Measurements from ENCODE around the gene NF1. TPM values are rescaled to one million over a fixed set of nuclear protein-coding genes. Genes with fewer than 3 reads are reported as not detected.

Gene NF1
- total RNA-seq, 1 donor from 2014 or later: 66.7 TPM

DNA sequence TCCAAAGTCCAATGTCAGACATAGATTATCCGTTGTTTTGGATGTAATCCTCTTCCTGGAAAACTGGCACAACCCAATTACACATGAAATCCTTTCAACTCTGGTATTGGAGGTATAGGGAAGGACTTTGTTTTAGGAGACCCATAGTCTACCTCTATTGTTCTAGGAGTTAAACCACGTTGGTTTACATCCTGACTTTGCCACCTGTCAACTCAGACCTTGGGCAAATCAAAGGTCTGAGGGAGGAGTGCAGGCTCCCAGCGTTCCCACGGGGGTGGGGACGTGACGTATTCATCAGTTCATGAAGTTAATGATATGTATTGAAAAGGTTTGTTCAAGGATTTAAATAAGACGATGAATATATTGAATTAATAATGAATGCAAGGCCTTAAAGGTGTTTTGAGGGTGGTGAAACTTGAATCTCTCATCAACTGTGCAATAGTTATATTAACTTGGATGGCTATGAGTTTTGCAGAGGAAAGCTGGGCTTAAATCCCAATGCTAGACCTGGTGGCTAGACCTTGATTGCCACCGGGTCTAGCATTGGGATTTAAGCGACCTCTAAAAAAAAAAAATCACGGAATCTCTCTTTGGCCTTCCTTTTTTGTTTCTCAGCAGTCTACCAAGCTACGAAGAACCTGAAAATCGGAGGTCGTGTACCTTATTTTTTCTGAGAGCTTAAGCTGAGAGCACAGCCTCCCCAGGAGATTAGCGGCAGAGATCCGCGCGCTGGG is 744 bp upstream of the NF1 start:
- no peak for DNase-seq (ENCODE audit: extremely low spot score, unreplicated experiment)
- TF ChIP-seq CTCF (IDR thresholded peaks at IDR 0.05): no peak
- H3K4me1 Mint-ChIP-seq (ENCODE audit: unreplicated experiment): peaks cover 18% of the 10 kb centered on the region
- H3K36me3 Mint-ChIP-seq (ENCODE audit: unreplicated experiment): no peaks in the 10 kb centered on the region
- H3K27me3 Mint-ChIP-seq (ENCODE audit: unreplicated experiment): no peaks in the 10 kb centered on the region
- peak overlapping the region; percentile 96 for H3K4me3 Mint-ChIP-seq (ENCODE audit: unreplicated experiment)
- peak overlapping the region; percentile 90 for H3K27ac Mint-ChIP-seq (ENCODE audit: unreplicated experiment)
- H3K9me3 Mint-ChIP-seq (ENCODE audit: unreplicated experiment): no peaks in the 10 kb centered on the region

DNA sequence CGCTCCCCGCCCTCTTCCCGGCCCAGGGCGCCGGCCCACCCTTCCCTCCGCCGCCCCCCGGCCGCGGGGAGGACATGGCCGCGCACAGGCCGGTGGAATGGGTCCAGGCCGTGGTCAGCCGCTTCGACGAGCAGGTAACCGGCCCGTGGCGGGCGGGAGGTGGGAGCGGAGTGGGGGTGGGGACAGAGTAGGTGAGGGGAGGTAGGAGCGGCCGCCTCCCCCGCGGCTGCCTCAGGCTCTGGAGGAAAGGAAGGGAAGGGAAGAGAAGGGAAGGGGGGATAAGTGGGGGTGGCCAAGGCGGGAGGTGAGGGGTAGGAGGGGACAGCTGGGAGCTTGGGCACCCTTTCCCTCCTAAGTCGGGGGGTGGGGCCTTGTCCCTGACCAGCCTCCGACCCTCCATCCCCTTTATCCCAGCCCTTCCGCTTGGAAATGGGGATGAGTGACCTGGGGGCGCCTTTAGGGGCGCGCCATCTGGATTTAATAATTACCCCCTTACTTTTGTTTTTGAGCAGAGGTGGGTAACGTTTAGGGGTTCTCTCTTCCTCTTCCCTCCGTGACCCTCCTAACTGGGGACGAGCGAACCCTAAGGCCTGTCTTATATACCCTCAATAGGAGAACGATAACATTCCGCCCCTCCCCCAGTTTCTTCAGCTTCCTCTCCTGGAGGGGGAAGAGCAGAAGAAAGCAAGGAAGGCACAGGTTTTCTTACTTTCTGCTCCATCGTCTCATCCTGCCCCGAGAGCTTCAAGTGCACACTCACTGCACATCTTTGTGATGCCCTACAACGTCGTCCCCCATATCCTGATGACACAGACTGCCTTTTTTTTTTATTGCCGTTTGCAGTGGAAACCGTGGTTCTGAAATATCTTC is 694 bp downstream of the NF1 start:
- H3K9me3 Mint-ChIP-seq (ENCODE audit: unreplicated experiment): no peaks in the 10 kb centered on the region
- peak; percentile 85 for DNase-seq (ENCODE audit: extremely low spot score, unreplicated experiment)
- H3K4me1 Mint-ChIP-seq (ENCODE audit: unreplicated experiment): peaks cover 21% of the 10 kb centered on the region
- no peaks in the 10 kb centered on the region for H3K36me3 Mint-ChIP-seq (ENCODE audit: unreplicated experiment)
- H3K4me3 Mint-ChIP-seq (ENCODE audit: unreplicated experiment): peak overlapping the region; percentile 96
- H3K27me3 Mint-ChIP-seq (ENCODE audit: unreplicated experiment): no peaks in the 10 kb centered on the region
- H3K27ac Mint-ChIP-seq (ENCODE audit: unreplicated experiment): peak overlapping the region; percentile 96
- no peak for TF ChIP-seq CTCF (IDR thresholded peaks at IDR 0.05)

DNA sequence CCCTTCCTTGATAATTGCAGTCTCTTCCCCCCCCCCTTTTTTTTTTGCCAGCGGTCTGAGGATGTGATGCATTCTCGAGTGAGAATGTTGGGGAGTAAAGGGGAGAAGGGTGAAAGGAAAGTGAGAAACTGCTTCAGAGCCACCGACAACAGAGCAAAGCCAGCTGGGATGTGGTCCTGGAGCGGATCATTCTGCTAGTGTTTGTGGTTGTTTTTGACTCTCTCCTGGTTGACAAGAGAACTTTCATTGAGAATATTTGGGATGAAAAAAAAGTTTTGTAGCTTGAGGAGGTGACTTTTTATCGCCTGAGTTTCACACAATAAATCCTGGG is 1.3 kb downstream of the NF1 start:
- H3K4me3 Mint-ChIP-seq (ENCODE audit: unreplicated experiment): peak overlapping the region; percentile 96
- no peak for DNase-seq (ENCODE audit: extremely low spot score, unreplicated experiment)
- H3K9me3 Mint-ChIP-seq (ENCODE audit: unreplicated experiment): no peaks in the 10 kb centered on the region
- no peak for TF ChIP-seq CTCF (IDR thresholded peaks at IDR 0.05)
- no peaks in the 10 kb centered on the region for H3K27me3 Mint-ChIP-seq (ENCODE audit: unreplicated experiment)
- H3K4me1 Mint-ChIP-seq (ENCODE audit: unreplicated experiment): peaks cover 26% of the 10 kb centered on the region
- peak overlapping the region; percentile 96 for H3K27ac Mint-ChIP-seq (ENCODE audit: unreplicated experiment)
- H3K36me3 Mint-ChIP-seq (ENCODE audit: unreplicated experiment): no peaks in the 10 kb centered on the region

DNA sequence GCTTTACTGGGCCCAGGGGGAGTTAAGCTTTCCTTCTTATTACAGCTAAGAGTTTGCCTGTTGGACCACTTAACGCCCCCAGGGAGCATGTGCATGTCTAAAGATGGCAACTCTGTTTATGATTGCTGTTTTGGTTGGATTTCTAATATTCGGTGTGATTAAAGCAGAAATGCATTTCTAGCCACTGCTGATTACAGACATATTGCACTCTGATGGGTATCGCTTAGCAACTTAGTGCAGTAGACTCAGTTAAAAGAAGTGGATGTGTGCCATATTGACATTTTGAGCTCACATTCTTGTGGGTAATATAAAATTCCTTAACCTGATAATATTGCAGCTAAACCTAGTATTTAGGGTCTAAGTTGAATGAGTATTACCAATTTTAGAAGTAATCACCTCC is 4.2 kb downstream of the NF1 start:
- H3K9me3 Mint-ChIP-seq (ENCODE audit: unreplicated experiment): no peaks in the 10 kb centered on the region
- DNase-seq (ENCODE audit: extremely low spot score, unreplicated experiment): no peak
- TF ChIP-seq CTCF (IDR thresholded peaks at IDR 0.05): no peak

DNA sequence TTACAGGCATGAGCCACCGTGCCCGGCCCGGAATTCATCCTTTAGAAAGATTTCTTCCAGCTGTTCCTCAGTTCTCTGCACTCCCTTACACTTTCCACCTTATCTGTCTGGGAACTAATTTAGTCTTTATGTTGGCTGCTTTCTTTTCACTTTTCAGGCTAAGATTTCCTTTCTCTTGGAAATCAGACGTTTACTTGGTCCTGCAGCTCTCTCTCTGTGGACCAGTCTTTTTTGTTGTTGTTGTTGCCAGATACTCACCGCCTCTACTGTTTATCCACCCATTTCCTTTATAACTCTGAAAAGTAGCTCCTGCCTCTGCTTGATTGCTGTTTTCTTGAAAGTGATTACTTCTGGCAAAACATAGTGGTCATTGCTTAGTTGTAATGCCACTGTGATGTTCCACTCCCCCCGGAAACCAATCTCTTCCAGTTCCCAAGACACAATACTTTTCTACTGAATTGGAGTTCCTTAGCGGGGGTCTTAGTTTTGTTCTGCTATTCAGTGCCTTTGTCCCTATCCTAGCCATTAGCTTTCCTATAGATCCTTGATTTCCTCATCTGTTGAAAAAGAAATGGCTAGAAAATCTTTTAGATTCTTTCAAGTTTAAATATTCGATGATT is 6.2 kb downstream of the NF1 start:
- Mint-ChIP-seq H3K27ac (ENCODE audit: unreplicated experiment) (peak overlapping the region; percentile 40), H3K9me3 (ENCODE audit: unreplicated experiment) (no peaks in the 10 kb centered on the region), H3K4me1 (ENCODE audit: unreplicated experiment) (peaks cover 30% of the 10 kb centered on the region), H3K4me3 (ENCODE audit: unreplicated experiment) (no peak overlapping the region), H3K36me3 (ENCODE audit: unreplicated experiment) (peaks cover 1% of the 10 kb centered on the region), H3K27me3 (ENCODE audit: unreplicated experiment) (no peaks in the 10 kb centered on the region)
- no peak for DNase-seq (ENCODE audit: extremely low spot score, unreplicated experiment)
- no peak for TF ChIP-seq CTCF (IDR thresholded peaks at IDR 0.05)

More for the DNA sequence above, 4.2 kb downstream of the NF1 start:
- no peaks in the 10 kb centered on the region for H3K27me3 Mint-ChIP-seq (ENCODE audit: unreplicated experiment)
- H3K27ac Mint-ChIP-seq (ENCODE audit: unreplicated experiment): no peak overlapping the region
- H3K36me3 Mint-ChIP-seq (ENCODE audit: unreplicated experiment): no peaks in the 10 kb centered on the region
- peaks cover 36% of the 10 kb centered on the region for H3K4me1 Mint-ChIP-seq (ENCODE audit: unreplicated experiment)
- H3K4me3 Mint-ChIP-seq (ENCODE audit: unreplicated experiment): no peak overlapping the region

Data from osteocyte (in vitro differentiated cells).